Endothelial cell of umbilical vein (primary cell): Measurements from ENCODE around the gene KCNQ2. TPM values are rescaled to one million over a fixed set of nuclear protein-coding genes. Genes with fewer than 3 reads are reported as not detected.

ENCODE experiments used
- BruUV-seq: library from RNA; stranded (reverse); fragments of 400-500 nt; replicated peaks from 2 replicates; lab custom pipeline; 2021; lab: Mats Ljungman, UMichigan
- CTCF ChIA-PET: fragments of 300-600, 350-600 bp; sonication (Branson Sonifier 250); formaldehyde crosslinking; loops from one replicate; lab custom pipeline; 2021; ENCODE audit warnings: antibody characterized with exemption, inconsistent platforms; lab: Charles Lee
- POLR2A ChIA-PET: fragments of 300-600, 350-600 bp; sonication (Branson Sonifier 250); formaldehyde crosslinking; loops from one replicate; lab custom pipeline; 2021; ENCODE audit warnings: antibody characterized with exemption, inconsistent platforms; lab: Charles Lee
- DNase-seq: peaks from one replicate; pipeline ENCODE4 v3.0.0-alpha.2; 2011; ENCODE audit warnings: low read depth, low spot score
- FAIRE-seq: peaks from 2 replicates; lab custom pipeline; 2011; peaks lifted over from hg19 to GRCh38; lab: Jason Lieb, UNC
- H2AFZ ChIP-seq: 2 replicates; pipeline ENCODE4 v1.6.0; 2012; ENCODE audit warnings: low read depth, low read length, control low read depth, inconsistent platforms
- H3K27ac ChIP-seq: 2 replicates; pipeline ENCODE4 v1.5.1; 2011; ENCODE audit warnings: low read depth, mild to moderate bottlenecking, control low read depth, low read length, moderate library complexity; ENCODE audit not compliant: insufficient read depth
- H3K27me3 ChIP-seq, 2 experiments: 2 replicates each; pipeline versions ENCODE4 v1.6.0 to v1.6.1; 2011; ENCODE audit warnings: low read length in 2 of 2, mixed read lengths in 1 of 2; ENCODE audit not compliant: control insufficient read depth in 2 of 2, insufficient read depth in 2 of 2
- H3K36me3 ChIP-seq, 2 experiments: 2 replicates in 1 of 2; 3 replicates in 1 of 2; pipeline ENCODE4 v1.5.1; 2011; ENCODE audit warnings: low read length in 2 of 2, mild to moderate bottlenecking in 1 of 2, moderate library complexity in 1 of 2; ENCODE audit not compliant: control insufficient read depth in 2 of 2, insufficient read depth in 2 of 2; ENCODE audit errors: extremely low read depth in 1 of 2
- H3K4me1 ChIP-seq: 3 replicates; pipeline ENCODE4 v1.5.1; 2011; ENCODE audit warnings: mild to moderate bottlenecking, low read length; ENCODE audit not compliant: control insufficient read depth, insufficient read depth; ENCODE audit errors: extremely low read depth
- H3K4me2 ChIP-seq: 2 replicates; pipeline ENCODE4 v1.6.1; 2011; ENCODE audit warnings: low read length, control low read depth, mixed read lengths; ENCODE audit not compliant: insufficient read depth
- H3K4me3 ChIP-seq, 3 experiments: fragments of 200-600 bp in 1 of 3; sonication (generic), shearing (Covaris generic) in 1 of 3; replicated peaks in 1 of 3; 2 replicates each; pipeline ENCODE4 v1.5.1; 2011 to 2016; ENCODE audit warnings: control low read depth in 3 of 3, low read length in 3 of 3, mild to moderate bottlenecking in 2 of 3, inconsistent platforms in 1 of 3, low read depth in 1 of 3, moderate library complexity in 1 of 3; ENCODE audit not compliant: insufficient read depth in 1 of 3
- H3K79me2 ChIP-seq: 2 replicates; pipeline ENCODE4 v1.6.0; 2012; ENCODE audit warnings: low read length, inconsistent platforms; ENCODE audit not compliant: control insufficient read depth, insufficient read depth
- H3K9ac ChIP-seq: replicated peaks from 2 replicates; pipeline ENCODE3; 2011; ENCODE audit warnings: low read length, control low read depth; ENCODE audit not compliant: insufficient read depth; ENCODE audit errors: extremely low read depth
- H3K9me1 ChIP-seq: replicated peaks from 3 replicates; pipeline ENCODE4 v1.6.0; 2011; ENCODE audit warnings: mild to moderate bottlenecking, low read length; ENCODE audit not compliant: control insufficient read depth, insufficient read depth; ENCODE audit errors: extremely low read depth
- H3K9me3 ChIP-seq: replicated peaks from 2 replicates; pipeline ENCODE4 v1.5.1; 2012; ENCODE audit warnings: low read length, inconsistent platforms; ENCODE audit not compliant: control insufficient read depth, insufficient read depth
- H4K20me1 ChIP-seq: replicated peaks from 2 replicates; pipeline ENCODE3; 2011; ENCODE audit warnings: mild to moderate bottlenecking, low read length; ENCODE audit not compliant: control insufficient read depth, insufficient read depth; ENCODE audit errors: extremely low read depth
- EZH2 ChIP-seq: IDR thresholded peaks from 2 replicates; pipeline ENCODE4 v1.6.1; 2012; ENCODE audit warnings: borderline replicate concordance, low read depth, mild to moderate bottlenecking, moderate library complexity, low read length, inconsistent platforms; ENCODE audit not compliant: severe bottlenecking
- FOS ChIP-seq: IDR thresholded peaks from 2 replicates; pipeline ENCODE4 v1.6.1; 2011; ENCODE audit warnings: mild to moderate bottlenecking, low read length, moderate library complexity, borderline replicate concordance; ENCODE audit not compliant: insufficient read depth
- JUN ChIP-seq: IDR thresholded peaks from 2 replicates; pipeline ENCODE4 v1.6.1; 2011; ENCODE audit warnings: borderline replicate concordance, low read depth; ENCODE audit not compliant: insufficient read length, insufficient read depth
- MYC ChIP-seq: IDR thresholded peaks from one replicate; pipeline ENCODE4 v1.6.1; 2011; ENCODE audit warnings: mild to moderate bottlenecking, low read depth, low read length
- POLR2A ChIP-seq: IDR thresholded peaks from 2 replicates; pipeline ENCODE4 v1.6.1; 2012; ENCODE audit warnings: low read depth, mild to moderate bottlenecking, control low read depth, low read length
- dilution Hi-C: fragments of 300-500 bp; cut with MboI; formaldehyde crosslinking; loops from one replicate; pipeline ENCODE4 v1.15.0; 2019; ENCODE audit warnings: low sequenced_read_pairs; ENCODE audit not compliant: extremely low pct_ligation_motif_present
- intact Hi-C: fragments of 100-400 bp; cut with micrococcal nuclease; formaldehyde crosslinking; loops from one replicate; pipeline ENCODE4 v1.10.0; 2022
- polyA plus RNA-seq, 4 experiments: library from polyadenylated mRNA; depleted of rRNA in 3 of 4; stranded (reverse) in 3 of 4; unstranded in 1 of 4; fragments of >200 nt; gene quantifications; 2 replicates each; pipeline versions ENCODE4 v1.2.1 to v1.2.3, GENCODE V29; 2011 to 2012; ENCODE audit warnings: missing spikeins in 1 of 4
- total RNA-seq: library from RNA; stranded (reverse); gene quantifications from 2 replicates; pipeline ENCODE4 v1.2.3, GENCODE V29; 2021
- TF ChIP-seq, protein P1 (sequence below): IDR thresholded peaks from 2 replicates; pipeline ENCODE4 v1.6.1; 2011; ENCODE audit not compliant: insufficient read depth, insufficient read length
- TF ChIP-seq, protein P2 (sequence below), 2 donors: IDR thresholded peaks; 1 replicate in 1 of 2; 2 replicates in 1 of 2; pipeline ENCODE4 v1.5.1; 2011; ENCODE audit warnings: low read length in 2 of 2, mild to moderate bottlenecking in 2 of 2, moderate library complexity in 2 of 2, control low read depth in 1 of 2, inconsistent platforms in 1 of 2, low read depth in 1 of 2; ENCODE audit not compliant: insufficient read depth in 1 of 2; ENCODE audit errors: extremely low read depth in 1 of 2

Gene KCNQ2
- total and polyA plus RNA-seq, 2 donors (not counting 3 experiments of a cell fraction or from before 2014, with no cell fraction given) = not detected

DNA sequence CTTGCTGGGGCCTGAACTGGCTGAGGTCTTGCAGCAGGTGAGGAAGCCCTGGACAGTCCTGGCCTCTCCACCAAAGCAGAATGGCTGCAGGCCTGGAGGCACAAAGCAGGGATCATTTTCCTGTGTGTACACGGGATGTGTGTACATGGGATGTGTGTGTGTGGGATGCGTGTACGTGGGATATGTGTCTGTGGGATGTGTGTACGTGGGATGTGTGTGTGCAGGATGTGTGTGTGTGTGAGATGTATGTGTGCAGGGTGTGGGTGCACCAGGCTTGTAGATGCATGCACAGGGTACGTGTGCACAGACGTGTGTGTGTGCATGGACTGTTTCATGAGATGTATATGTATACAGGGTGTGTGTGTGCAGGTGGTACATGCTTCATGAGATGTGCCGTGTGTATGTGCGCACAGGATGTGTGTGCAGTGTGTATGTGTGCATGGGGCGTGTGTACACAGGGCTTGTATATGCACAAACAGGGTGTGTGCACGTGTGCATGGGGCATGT is 103.4 kb downstream of the KCNQ2 start:
- Histone ChIP-seq H3K36me3 (no peaks in the 10 kb centered on the region), H3K27me3 (no peaks in the 10 kb centered on the region), H3K9me1 (no peaks in the 10 kb centered on the region), H4K20me1 (no peaks in the 10 kb centered on the region), H3K4me1 (no peaks in the 10 kb centered on the region), H2AFZ (no peak overlapping the region), H3K4me3 (no peak overlapping the region), H3K4me2 (no peak overlapping the region), H3K79me2 (no peaks in the 10 kb centered on the region), H3K9ac (no peak overlapping the region), H3K9me3 (no peaks in the 10 kb centered on the region), H3K27ac (no peak overlapping the region)
- DNase-seq (no peak), FAIRE-seq (no peak)
- POLR2A ChIA-PET = no interaction called here
- dilution Hi-C loops (no loop called here), intact Hi-C loops (no loop called here)
- CTCF ChIA-PET = no interaction called here
- TF ChIP-seq, protein P1, sequence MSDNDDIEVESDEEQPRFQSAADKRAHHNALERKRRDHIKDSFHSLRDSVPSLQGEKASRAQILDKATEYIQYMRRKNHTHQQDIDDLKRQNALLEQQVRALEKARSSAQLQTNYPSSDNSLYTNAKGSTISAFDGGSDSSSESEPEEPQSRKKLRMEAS = no peak
- TF ChIP-seq JUN = no peak
- TF ChIP-seq, protein P2, sequence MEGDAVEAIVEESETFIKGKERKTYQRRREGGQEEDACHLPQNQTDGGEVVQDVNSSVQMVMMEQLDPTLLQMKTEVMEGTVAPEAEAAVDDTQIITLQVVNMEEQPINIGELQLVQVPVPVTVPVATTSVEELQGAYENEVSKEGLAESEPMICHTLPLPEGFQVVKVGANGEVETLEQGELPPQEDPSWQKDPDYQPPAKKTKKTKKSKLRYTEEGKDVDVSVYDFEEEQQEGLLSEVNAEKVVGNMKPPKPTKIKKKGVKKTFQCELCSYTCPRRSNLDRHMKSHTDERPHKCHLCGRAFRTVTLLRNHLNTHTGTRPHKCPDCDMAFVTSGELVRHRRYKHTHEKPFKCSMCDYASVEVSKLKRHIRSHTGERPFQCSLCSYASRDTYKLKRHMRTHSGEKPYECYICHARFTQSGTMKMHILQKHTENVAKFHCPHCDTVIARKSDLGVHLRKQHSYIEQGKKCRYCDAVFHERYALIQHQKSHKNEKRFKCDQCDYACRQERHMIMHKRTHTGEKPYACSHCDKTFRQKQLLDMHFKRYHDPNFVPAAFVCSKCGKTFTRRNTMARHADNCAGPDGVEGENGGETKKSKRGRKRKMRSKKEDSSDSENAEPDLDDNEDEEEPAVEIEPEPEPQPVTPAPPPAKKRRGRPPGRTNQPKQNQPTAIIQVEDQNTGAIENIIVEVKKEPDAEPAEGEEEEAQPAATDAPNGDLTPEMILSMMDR (IDR thresholded peaks at IDR 0.05; ENCODE audit: extremely low read depth in 1 of 2, insufficient read depth in 1 of 2, low read depth in 1 of 2, low read length in 2 of 2) = no peak
- no peak for TF ChIP-seq MYC
- TF ChIP-seq POLR2A = no peak
- TF ChIP-seq EZH2 = no peak
- TF ChIP-seq FOS = no peak
- no TSS peak for BruUV-seq
